Measurements from ENCODE around the gene MGAT5B.

Gene MGAT5B

DNA sequence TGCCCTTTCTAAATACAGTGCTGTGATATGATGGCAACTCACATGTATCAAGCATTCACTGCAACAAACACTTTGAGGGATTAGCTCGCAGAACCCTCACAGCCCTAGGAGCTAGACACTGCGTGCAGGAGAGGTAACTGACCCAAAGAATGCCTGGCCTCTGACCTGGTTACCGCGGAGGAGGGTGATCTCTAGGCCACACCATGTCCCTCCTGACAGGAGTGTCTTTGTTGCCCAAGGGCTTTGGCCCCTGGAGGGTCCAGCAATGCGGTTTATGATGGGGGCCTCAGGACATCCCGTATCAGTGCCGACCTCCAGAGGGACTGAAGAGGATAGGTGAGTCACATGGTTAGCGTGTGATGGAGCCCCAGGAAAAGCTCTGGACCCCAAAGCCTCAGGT lies 130.6 kb downstream of the MGAT5B start:
- no peak for TF ChIP-seq POLR2A (IDR thresholded peaks at IDR 0.05; ENCODE audit: low read depth, low read length)
- TF ChIP-seq SPI1 (IDR thresholded peaks at IDR 0.05; ENCODE audit: low read depth, low read length), result no peak
- no peak for TF ChIP-seq TAF1 (IDR thresholded peaks at IDR 0.05; ENCODE audit: low read depth, low read length)
- no peak for TF ChIP-seq POLR2AphosphoS5 (IDR thresholded peaks at IDR 0.05; ENCODE audit: low read depth, low read length)
- no peak for TF ChIP-seq PAX5 (IDR thresholded peaks at IDR 0.05; ENCODE audit: insufficient read depth, low read length, severe bottlenecking)
- no peak for TF ChIP-seq POU2F2 (IDR thresholded peaks at IDR 0.05; ENCODE audit: low read depth, low read length)
- DNase-seq (ENCODE audit: insufficient read length, low spot score), result no peak
- FAIRE-seq, result no peak

Measured in GM12891 (cell line).